Prostate gland (tissue), 2 donors: ENCODE data around the gene RET. TPM values are rescaled to one million over a fixed set of nuclear protein-coding genes. Genes with fewer than 3 reads are reported as not detected.

Source experiments
- DNase-seq: peaks from one replicate; pipeline ENCODE4 v3.0.0-alpha.2; 2019; ENCODE audit warnings: low spot score
- H3K27ac ChIP-seq, 2 donors: fragments of 200-600 bp; sonication (generic); 2 replicates each; pipeline ENCODE4 v1.5.1; 2017 to 2019
- H3K27me3 ChIP-seq: fragments of 200-600 bp; sonication (generic); replicated peaks from 2 replicates; pipeline ENCODE4 v1.5.1; 2019; ENCODE audit not compliant: insufficient read depth
- H3K36me3 ChIP-seq, 2 donors: fragments of 200-600 bp; sonication (generic); 1 replicate in 1 of 2; 2 replicates in 1 of 2; pipeline versions ENCODE4 v1.5.1 to v1.8.1; 2017 to 2019
- H3K4me1 ChIP-seq: fragments of 200-600 bp; sonication (generic); replicated peaks from 2 replicates; pipeline ENCODE4 v1.5.1; 2019
- H3K4me3 ChIP-seq, 2 donors: fragments of 200-600 bp; sonication (generic); 2 replicates each; pipeline ENCODE4 v1.5.1; 2017 to 2019
- H3K9me3 ChIP-seq: fragments of 200-600 bp; sonication (generic); 2 replicates; pipeline ENCODE4 v1.5.1; 2017
- POLR2A ChIP-seq: fragments of 450-650 bp; IDR thresholded peaks from one replicate; pipeline ENCODE4 v1.6.1; 2016; ENCODE audit warnings: antibody characterized with exemption, mild to moderate bottlenecking
- POLR2AphosphoS5 ChIP-seq: sonication (generic); formaldehyde crosslinking; IDR thresholded peaks from one replicate; pipeline ENCODE4 v1.6.1; 2017; ENCODE audit warnings: antibody characterized with exemption
- WGBS: methylation state at CpG from one replicate; pipeline ENCODE4 v1.1.5; 2018; 5-methylcytosine and 5-hydroxymethylcytosine counted together
- intact Hi-C: fragments of 100-400 bp; cut with DNase I; formaldehyde crosslinking; loops from one replicate; pipeline ENCODE4 v1.14.2; 2022
- total RNA-seq, 2 donors: library from RNA; depleted of rRNA; stranded (reverse); fragments of >200 nt; gene quantifications; one replicate each; pipeline ENCODE4 v1.1.0, GENCODE V29; 2016
- TF ChIP-seq, protein P1 (sequence below), 4 experiments: fragments of 200-600 bp in 2 of 4; fragments of 450-650 bp in 2 of 4; sonication (generic) in 2 of 4; IDR thresholded peaks; 1 replicate in 3 of 4; 2 replicates in 1 of 4; pipeline ENCODE4 v1.5.1; 2016 to 2019; ENCODE audit warnings: antibody characterized with exemption in 4 of 4, mild to moderate bottlenecking in 2 of 4, moderate library complexity in 2 of 4

The RET gene
- total RNA-seq, 2 donors from 2014 or later: 3.6 to 8.7 TPM

DNA sequence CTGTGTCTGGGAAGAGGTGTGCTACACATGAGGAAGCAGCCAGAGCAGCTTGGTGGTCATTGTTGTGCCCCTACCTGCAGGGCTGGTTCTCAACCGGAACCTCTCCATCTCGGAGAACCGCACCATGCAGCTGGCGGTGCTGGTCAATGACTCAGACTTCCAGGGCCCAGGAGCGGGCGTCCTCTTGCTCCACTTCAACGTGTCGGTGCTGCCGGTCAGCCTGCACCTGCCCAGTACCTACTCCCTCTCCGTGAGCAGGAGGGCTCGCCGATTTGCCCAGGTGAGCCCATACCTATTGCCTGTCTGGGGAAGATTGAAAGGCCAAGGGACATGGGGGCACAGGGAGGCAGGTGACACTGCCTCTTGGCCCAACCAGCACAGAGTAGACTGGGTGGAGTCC, 32.1 kb downstream of the RET start:
- Histone ChIP-seq H3K4me3 (no peak overlapping the region), H3K27me3 (no peaks in the 10 kb centered on the region), H3K27ac (no peak overlapping the region), H3K9me3 (no peaks in the 10 kb centered on the region), H3K36me3 (no peaks in the 10 kb centered on the region), H3K4me1 (no peaks in the 10 kb centered on the region)
- intact Hi-C loops: loop anchor here (5.0 kb wide), 1 partner anchor 357 kb away; no protein-coding TSS in a partner anchor
- TF ChIP-seq POLR2AphosphoS5: no peak
- TF ChIP-seq POLR2A: no peak
- TF ChIP-seq, protein P1, sequence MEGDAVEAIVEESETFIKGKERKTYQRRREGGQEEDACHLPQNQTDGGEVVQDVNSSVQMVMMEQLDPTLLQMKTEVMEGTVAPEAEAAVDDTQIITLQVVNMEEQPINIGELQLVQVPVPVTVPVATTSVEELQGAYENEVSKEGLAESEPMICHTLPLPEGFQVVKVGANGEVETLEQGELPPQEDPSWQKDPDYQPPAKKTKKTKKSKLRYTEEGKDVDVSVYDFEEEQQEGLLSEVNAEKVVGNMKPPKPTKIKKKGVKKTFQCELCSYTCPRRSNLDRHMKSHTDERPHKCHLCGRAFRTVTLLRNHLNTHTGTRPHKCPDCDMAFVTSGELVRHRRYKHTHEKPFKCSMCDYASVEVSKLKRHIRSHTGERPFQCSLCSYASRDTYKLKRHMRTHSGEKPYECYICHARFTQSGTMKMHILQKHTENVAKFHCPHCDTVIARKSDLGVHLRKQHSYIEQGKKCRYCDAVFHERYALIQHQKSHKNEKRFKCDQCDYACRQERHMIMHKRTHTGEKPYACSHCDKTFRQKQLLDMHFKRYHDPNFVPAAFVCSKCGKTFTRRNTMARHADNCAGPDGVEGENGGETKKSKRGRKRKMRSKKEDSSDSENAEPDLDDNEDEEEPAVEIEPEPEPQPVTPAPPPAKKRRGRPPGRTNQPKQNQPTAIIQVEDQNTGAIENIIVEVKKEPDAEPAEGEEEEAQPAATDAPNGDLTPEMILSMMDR (IDR thresholded peaks at IDR 0.05): no peak
- DNase-seq: no peak
- 91% methylated on average over 12 of the region's 12 CpGs for WGBS

DNA sequence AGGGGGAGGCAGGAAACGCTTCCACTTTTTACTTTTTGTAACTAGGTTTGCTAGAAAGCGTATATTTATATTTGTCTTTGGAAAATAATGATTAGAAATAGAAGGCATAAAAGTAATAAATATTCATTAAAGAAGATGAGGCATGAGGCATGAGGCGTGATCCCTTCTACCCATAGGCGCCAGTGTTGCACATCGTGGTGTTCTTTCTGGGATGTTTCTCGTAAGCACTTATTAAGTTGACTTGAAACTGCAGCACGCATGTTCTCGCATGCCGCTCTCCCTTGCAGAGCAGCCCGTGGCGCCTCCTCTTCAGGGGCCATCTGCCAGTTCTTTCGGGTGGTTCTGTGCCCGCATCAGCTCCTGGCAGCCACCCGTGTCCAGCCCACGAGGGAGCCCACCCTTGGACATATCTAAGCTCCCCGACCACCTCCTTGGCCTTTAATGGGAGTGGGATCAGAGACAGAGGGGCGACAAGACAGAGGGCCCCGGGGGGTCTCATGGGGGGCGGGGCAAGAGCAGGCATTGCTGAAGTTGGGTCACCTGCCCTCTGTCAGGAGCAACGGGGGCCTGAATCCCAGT, 32.9 kb downstream of the RET start:
- H3K4me1 ChIP-seq: no peaks in the 10 kb centered on the region
- H3K27ac ChIP-seq: no peak overlapping the region
- no peaks in the 10 kb centered on the region for H3K27me3 ChIP-seq
- no peak overlapping the region for H3K4me3 ChIP-seq
- no peak for DNase-seq
- TF ChIP-seq POLR2AphosphoS5 (no peak), POLR2A (no peak)
- TF ChIP-seq, protein P1 (IDR thresholded peaks at IDR 0.05): no peak
- intact Hi-C loops: loop anchor here (5.0 kb wide), 1 partner anchor 357 kb away; no protein-coding TSS in a partner anchor
- no peaks in the 10 kb centered on the region for H3K9me3 ChIP-seq
- H3K36me3 ChIP-seq: no peaks in the 10 kb centered on the region
- WGBS: 54% methylated on average over 20 of the region's 20 CpGs

DNA sequence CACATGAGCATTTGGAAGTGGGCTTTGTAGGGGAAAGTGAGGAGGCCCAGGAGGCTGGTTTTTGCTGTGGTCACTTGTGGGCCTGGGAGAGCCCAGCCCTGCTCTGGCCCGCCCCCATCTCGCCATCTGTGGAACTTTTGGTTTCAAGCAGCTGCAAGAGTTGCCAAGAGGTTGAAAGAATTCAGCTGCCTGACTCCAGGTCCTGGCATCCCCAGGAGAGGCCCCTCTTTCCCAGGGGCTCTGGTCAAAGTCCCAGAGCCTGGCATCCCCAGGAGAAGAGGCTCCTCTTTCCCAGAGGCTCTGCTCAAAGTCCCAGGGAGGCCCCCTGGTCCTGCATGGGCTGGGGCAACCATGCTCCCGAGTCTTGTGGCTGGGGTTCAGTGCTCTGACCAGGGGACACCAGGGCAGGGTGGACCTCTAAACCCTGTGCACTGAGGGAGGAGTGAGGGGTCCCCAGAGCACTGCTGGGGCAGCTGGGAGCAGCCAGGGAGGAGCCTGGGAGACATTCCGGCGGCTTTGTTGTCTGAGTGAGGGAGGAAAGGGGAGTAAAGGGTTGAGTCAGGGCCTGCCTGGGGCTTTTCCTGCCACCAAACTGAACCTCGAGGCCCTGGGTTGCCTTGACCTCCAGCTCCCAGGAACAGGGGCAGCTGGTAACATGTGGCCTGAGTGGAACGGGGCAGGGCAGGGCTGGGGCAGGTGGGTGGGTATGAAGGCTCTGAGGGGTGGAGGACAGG, 33.6 kb downstream of the RET start:
- Histone ChIP-seq H3K4me3 (no peak overlapping the region), H3K27ac (no peak overlapping the region), H3K4me1 (no peaks in the 10 kb centered on the region), H3K27me3 (no peaks in the 10 kb centered on the region), H3K9me3 (no peaks in the 10 kb centered on the region), H3K36me3 (no peaks in the 10 kb centered on the region)
- intact Hi-C loops: no loop called here
- 47% methylated on average over 6 of the region's 7 CpGs for WGBS
- TF ChIP-seq, protein P1 (IDR thresholded peaks at IDR 0.05): no peak
- TF ChIP-seq POLR2AphosphoS5: no peak
- no peak for TF ChIP-seq POLR2A
- DNase-seq: no peak

DNA sequence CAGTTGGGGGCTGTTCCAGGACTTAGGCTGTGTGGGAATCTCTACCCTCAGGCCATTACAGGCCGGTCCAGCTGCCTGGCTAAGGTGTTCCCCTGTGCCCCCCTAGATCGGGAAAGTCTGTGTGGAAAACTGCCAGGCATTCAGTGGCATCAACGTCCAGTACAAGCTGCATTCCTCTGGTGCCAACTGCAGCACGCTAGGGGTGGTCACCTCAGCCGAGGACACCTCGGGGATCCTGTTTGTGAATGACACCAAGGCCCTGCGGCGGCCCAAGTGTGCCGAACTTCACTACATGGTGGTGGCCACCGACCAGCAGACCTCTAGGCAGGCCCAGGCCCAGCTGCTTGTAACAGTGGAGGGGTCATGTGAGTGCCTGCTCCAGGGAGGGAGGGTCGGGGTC, 34.2 kb downstream of the RET start:
- intact Hi-C loops: no loop called here
- Histone ChIP-seq H3K4me1 (no peaks in the 10 kb centered on the region), H3K9me3 (no peaks in the 10 kb centered on the region)

More for the DNA sequence above, 34.2 kb downstream of the RET start:
- DNase-seq: no peak
- TF ChIP-seq POLR2A (no peak), POLR2AphosphoS5 (no peak)
- TF ChIP-seq, protein P1 (IDR thresholded peaks at IDR 0.05): no peak
- WGBS: 84% methylated on average over 11 of the region's 11 CpGs
- H3K27me3 ChIP-seq: no peaks in the 10 kb centered on the region
- H3K27ac ChIP-seq: no peak overlapping the region
- no peak overlapping the region for H3K4me3 ChIP-seq
- H3K36me3 ChIP-seq: no peaks in the 10 kb centered on the region
